ENCODE results near the gene HUNK.

HUNK gene

DNA sequence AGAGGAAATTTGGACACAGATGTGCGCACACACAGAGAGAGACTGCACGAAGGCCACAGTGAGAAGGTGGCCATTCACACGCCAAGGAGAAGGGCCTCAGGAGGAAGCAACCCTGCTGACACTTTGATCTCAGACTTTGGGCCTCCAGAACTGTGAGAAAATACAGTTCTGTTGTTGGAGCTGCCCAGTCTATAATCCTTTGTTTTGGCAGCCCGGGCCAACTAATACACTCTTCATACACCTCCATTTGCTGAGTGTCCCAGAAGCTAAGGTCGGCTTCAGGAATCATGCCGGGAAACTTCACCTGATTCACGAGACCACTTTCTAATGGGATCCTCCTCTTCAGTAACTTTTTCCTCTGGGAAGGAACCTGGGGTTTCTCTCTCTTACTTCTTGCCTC is 23.2 kb downstream of the HUNK start:
- DNase-seq (ENCODE audit: low spot score): no peak

DNA sequence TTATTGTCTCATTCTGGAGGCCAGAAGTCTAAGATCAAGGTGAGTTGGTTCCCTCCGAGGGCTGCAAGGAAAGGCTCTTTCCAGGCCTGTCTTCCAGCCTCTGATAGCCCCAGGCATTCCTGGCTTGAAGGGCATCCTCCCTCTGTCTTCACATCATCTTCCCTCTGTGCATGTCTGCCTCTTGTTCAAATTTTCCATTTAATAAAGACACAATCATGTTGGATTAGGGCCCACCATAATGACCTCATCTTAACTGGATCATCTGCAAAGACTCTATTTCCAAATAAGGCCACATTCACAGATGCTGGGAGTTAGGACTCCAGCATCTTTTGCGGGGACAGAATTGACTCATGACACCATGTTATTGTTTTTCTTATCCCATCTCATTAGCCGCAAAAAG is 24.5 kb downstream of the HUNK start:
- no peak for DNase-seq (ENCODE audit: low spot score)

GRCh38 chr21:31898933-31899630 is 26.3 kb downstream of the HUNK start:
- no peak for DNase-seq (ENCODE audit: low spot score)

- DNase-seq (ENCODE audit: low spot score): no peak
These were observed 27.5 kb downstream of the HUNK start for GRCh38 chr21:31900121-31900895.

GRCh38 chr21:31901315-31901714 is 28.5 kb downstream of the HUNK start:
- DNase-seq (ENCODE audit: low spot score): no peak

DNA sequence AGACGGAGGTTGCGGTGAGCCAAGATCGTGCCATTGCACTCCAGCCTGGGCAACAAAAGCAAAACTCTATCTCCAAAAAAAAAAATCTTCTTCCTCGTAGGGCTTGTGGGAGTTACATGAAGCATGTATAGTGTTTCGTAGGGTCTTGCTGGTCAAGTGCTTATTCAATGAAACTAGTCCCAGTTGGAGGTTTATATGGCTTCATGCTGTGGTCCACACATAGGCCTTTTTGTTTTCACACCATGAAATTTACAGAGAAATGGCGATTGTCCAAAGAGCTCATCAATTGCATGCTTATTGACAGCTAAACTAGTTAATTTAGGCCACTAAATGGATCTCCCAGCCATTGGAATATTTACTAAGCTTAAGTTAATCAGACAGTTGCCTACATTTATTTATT is 29.6 kb downstream of the HUNK start:
- DNase-seq (ENCODE audit: low spot score): no peak

DNA sequence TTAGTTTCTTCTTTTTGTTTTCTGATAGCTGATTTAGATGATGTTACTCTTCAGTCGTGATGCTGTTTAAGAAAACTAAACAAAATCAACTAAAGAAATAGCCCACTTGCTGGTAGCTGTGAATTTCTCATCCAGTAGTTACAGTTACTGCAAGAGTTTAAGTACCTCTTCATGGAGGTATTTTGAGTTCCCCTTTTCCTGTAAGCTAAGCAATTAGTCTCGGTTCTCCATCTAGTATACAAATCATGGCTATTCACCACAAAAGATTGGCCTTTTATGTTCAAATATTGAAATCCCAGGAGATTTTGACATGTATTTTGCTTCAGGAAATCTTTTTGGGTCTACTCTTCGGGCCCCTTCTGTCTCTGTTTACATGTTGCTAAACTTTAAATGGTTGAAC is 31.1 kb downstream of the HUNK start:
- no peak for DNase-seq (ENCODE audit: low spot score)

DNA sequence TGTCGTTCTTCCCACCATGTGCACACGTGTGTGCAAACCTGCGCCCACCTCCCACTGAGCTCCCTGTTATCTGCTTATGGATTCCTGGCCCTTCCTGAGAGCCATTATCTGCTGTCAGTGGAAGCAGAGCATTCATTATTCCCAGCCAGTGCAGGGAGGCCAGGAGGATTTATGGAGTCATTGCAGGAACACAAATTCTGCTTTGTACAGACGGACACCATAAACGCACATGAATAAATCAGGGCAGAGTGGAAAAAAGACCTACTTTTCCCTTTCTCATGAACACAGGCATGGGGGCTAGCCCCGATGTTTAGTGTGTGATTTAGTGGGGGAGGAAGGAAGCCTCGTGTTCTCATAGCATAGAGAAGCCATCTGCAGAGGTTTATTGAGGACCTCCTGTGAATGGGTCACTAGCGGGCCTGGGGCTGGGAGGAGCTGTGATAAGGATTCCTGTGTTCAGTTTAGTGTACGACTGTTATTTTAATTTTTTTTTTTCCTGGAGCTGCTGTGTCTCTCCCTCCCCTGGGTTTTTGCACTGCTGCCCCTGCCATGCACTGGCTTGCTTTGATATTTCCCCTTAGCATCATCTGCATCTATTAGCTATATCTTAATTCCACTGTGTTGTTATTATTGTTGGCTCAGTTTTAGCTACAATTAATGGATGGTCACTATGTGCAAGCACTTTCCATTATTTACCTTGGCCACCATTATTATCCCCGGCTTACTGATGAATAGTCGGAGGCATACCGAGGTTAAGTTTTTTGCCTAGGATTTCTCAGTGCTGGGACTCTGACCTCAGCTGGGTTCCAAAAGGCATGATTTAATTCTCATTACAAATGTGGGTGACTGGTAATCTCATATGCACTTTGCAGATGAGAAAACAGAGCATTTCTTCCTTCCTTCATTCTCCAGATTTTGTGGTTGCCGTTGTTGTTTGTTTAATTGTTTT is 33.0 kb downstream of the HUNK start:
- DNase-seq (ENCODE audit: low spot score): no peak

DNA sequence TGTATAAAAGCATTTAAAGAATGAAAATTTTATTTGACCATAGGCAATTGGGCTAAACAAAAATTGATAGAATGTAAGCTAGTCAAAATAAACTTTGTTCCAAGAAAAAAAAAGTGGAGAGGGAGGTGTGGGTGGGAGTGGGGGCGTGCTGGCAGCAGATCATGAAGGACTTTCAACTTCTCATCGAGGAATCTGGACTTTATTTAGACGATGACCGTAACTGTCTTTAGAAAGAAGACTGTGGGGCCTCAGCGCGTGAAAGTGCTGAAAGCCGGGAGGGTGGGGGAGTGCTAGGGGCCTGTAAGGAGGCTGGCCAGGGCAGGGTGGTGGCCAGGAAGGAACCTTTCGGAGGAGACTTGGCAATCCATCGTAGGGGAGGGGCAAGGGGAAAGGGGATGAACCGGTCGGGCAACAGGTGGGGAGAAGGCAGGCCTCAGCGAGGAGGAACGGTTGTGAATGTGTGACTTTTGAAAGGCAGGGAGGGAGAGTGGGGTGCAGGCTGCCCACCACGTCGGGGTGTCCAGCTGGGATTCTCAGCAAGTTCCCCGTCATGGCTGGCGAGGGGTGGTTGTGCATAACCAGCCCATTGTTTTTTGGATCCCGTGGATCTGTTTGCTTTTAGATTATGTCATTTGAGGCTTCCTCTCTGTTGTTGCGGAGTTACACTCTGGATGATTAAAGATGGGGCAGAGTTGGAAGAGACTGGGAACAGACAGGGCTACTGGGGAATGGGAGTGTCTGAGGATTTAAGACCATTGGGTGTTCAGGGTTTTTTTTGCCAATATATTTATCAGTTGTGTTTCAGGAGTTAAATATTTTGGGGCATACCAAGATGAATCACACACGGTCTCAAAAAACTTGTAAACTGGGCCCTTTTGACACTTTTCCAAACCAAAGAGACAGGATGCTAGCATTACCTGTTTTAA is 35.5 kb downstream of the HUNK start:
- no peak for DNase-seq (ENCODE audit: low spot score)

GRCh38 chr21:31909153-31910073 is 36.6 kb downstream of the HUNK start:
- no peak for DNase-seq (ENCODE audit: low spot score)

DNA sequence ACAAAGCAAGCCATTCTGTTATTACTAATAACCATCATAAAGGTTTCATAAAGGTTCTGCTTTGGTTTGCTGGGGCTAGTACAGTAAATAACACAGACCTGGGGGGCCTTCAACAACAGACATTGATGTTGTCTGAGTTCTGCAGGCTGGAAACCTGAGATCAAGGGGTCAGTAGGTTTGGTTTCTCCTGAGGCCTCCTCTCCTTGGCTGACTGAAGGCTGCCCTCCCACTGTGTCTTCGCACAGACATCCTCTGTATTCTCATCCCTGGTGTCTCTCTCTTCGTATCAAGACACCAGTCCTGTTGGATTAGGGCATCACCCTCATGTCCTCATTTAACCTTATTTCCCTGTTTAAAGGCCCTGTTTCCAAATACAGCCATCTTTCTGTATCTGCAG is 37.3 kb downstream of the HUNK start:
- no peak for DNase-seq (ENCODE audit: low spot score)

DNA sequence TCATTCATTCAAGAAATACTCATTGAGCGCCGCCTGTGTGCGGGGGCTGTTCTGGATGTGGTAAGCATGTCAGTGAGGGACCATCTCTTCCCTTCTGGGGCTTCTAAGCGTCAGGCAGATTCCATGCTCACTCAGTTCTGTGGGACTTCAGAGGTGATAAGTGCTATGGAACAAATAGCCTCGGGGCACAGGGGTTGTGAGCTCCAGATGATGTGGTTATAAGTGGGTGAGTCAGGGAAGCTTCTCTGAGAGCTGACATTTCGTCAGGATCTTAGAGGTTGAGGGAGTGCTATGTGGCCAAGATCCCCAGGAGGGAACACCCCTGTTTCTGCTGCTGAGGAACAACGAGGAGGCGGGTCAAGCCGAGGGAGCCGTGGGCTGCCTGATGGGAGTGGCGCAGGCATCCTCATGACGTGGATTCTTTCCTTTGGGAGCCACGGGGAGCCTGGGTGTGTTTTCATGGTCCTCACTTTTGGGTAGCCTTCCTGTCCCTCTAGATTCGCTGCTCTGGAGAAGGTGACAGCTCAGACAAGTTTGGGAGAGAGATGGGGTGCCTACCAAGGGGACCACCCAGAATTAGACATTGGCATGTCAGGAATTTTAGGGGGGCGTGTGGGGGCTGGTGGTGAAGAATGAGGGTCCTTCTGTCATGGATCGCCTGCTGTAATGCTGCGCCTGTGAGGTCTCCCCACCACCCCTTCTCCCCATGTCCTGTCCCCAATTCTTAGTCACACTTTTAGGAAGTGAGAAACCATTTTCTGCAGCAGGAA is 38.5 kb downstream of the HUNK start:
- no peak for DNase-seq (ENCODE audit: low spot score)

DNA sequence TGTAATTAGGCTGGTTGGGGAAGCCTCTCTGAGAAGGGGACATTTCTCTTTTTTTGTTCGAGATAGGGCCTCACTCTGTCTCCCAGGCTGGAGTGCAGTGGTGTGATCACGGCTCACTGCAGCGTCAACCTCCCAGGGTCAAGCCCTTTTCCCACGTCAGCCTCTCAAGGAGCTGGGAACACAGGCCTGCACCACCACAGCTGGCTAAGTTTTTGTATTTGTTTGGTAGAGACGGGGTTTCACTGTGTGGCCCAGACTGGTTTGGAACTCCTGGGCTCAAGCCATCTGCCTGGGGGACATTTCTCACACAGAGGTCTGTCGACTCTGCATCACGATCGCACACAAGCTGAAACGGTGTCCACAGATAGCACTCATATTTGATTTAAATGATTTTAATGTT is 39.7 kb downstream of the HUNK start:
- no peak for DNase-seq (ENCODE audit: low spot score)

GRCh38 chr21:31913182-31913608 is 40.4 kb downstream of the HUNK start:
- no peak for DNase-seq (ENCODE audit: low spot score)

DNA sequence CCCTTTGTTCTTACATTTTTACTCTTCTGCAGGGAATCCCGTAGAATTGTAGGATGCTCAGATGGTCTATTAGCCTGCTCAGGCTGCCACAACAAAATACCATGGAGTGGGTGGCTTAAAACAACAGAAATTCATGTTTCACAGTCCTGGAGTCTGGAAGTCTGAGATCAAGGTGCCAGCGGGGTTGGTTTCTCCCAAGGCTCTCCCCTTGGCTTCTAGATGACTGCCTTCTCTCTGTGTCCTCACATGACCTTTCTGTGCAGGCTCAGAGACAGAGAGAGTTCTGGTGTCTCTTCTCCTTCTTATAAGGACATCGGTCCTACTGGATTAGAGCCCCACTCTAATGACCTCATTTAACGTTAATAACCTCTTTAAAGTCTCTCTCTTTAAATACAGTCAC is 41.7 kb downstream of the HUNK start:
- no peak for DNase-seq (ENCODE audit: low spot score)

DNA sequence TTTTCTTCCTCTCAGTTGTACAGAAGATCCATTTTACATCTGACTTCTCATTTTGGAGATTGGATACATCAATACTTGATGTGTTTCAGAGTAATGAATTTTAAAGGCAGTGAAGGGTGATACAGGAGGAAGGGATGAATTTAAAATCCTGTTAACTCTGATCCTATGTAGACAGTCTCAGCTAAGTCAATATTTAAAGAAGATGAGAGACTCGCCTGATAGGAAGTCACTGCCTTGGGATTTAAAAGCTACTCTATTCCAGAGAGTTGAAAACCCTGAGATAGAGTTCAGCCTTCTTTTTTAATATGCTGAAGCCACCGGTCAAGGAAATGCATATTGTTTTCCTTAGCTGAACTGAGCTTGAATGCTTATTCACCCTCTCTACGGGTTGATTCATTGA is 42.7 kb downstream of the HUNK start:
- no peak for DNase-seq (ENCODE audit: low spot score)

DNA sequence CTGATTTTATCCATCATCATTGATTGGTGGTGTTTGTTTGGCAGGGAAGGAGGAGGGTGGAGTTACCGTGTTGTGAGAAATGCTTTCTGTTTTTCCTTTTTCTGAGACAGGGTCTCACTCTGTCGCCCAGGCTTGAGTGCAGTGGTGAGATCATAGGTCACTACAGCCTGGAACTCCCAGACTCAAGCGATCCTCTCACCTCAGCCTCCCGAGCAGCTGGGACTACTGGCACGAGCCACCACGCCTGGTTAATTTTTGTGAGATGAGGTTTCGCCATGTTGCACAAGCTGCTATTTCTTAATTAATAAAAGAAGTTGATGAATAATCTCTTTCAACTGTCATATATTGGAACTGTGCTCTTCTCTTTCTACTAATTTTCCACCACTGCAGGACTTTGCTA is 44.3 kb downstream of the HUNK start:
- no peak for DNase-seq (ENCODE audit: low spot score)

- DNase-seq (ENCODE audit: low spot score): no peak
These were observed 45.5 kb downstream of the HUNK start for GRCh38 chr21:31918250-31918775.

- DNase-seq (ENCODE audit: low spot score): no peak
These were observed 47.5 kb downstream of the HUNK start for GRCh38 chr21:31920275-31920674.

Data from RKO (cell line).